Small intestine (tissue), 7 donors: Measurements from ENCODE around the gene SH3PXD2B. TPM values are rescaled to one million over a fixed set of nuclear protein-coding genes. Genes with fewer than 3 reads are reported as not detected.
"Not testable (repeated sequence)": the region's sequence is repeated elsewhere in the genome, so short reads cannot be mapped to it uniquely, and the experiment has no call there.

Source experiments
- DNase-seq, 2 donors: peaks; one replicate each; pipeline versions ENCODE4 v3.0.0 to v3.0.0-alpha.2; 2013
- FAIRE-seq: peaks from 2 replicates; lab custom pipeline; 2012; peaks lifted over from hg19 to GRCh38; lab: Jason Lieb, UNC
- H3K27ac ChIP-seq, 3 donors: one replicate each; pipeline ENCODE4 v1.5.1; 2013; ENCODE audit warnings: low read length in 2 of 3, mild to moderate bottlenecking in 2 of 3, control low read depth in 1 of 3, inconsistent platforms in 1 of 3, low read depth in 1 of 3, moderate library complexity in 1 of 3
- H3K27me3 ChIP-seq, 3 donors: one replicate each; pipeline ENCODE4 v1.6.1; 2013; ENCODE audit warnings: low read length in 3 of 3, inconsistent platforms in 1 of 3; ENCODE audit not compliant: control insufficient read depth in 3 of 3, insufficient read depth in 3 of 3
- H3K36me3 ChIP-seq, 3 donors: one replicate each; pipeline ENCODE4 v1.6.1; 2013; ENCODE audit warnings: low read length in 3 of 3, inconsistent platforms in 1 of 3, low read depth in 1 of 3, mild to moderate bottlenecking in 1 of 3, moderate library complexity in 1 of 3; ENCODE audit not compliant: control insufficient read depth in 3 of 3, insufficient read depth in 2 of 3
- H3K4me1 ChIP-seq, 3 donors: one replicate each; pipeline ENCODE4 v1.6.1; 2013; ENCODE audit warnings: low read length in 2 of 3, inconsistent platforms in 1 of 3, low read depth in 1 of 3, mild to moderate bottlenecking in 1 of 3, moderate library complexity in 1 of 3; ENCODE audit not compliant: control insufficient read depth in 3 of 3, insufficient read depth in 2 of 3
- H3K4me3 ChIP-seq, 3 donors: one replicate each; pipeline ENCODE4 v1.5.1; 2013; ENCODE audit warnings: low read length in 3 of 3, control low read depth in 1 of 3, inconsistent platforms in 1 of 3, low read depth in 1 of 3, mild to moderate bottlenecking in 1 of 3, moderate library complexity in 1 of 3
- H3K9me3 ChIP-seq, 2 donors: one replicate each; pipeline ENCODE4 v1.6.1; 2013; ENCODE audit warnings: low read depth in 1 of 2, low read length in 1 of 2; ENCODE audit not compliant: control insufficient read depth in 2 of 2, insufficient read depth in 1 of 2
- WGBS, 3 donors: extraction: QIAGEN DNeasy Blood & Tissue Kit; methylation state at CpG; one replicate each; pipeline ENCODE4 v1.1.7; 2013; 5-methylcytosine and 5-hydroxymethylcytosine counted together
- polyA plus RNA-seq, 4 donors: library from polyadenylated mRNA; stranded (reverse) in 3 of 4; unstranded in 1 of 4; fragments of 200-250 nt in 3 of 4; fragments of 120-200 nt in 1 of 4; gene quantifications; one replicate each; pipeline versions ENCODE4 v1.2.1 to v1.2.3, GENCODE V29; 2013
- donor health status: healthy with polysubstance abuse.
- donor health status: control.
- donor health status: control.
- donor health status: Bipolar disorder and iron deficiency.
- donor health status: healthy.

Gene SH3PXD2B
- polyA plus RNA-seq, 4 donors, result 1.1 to 11.9 (median 6.5) TPM

DNA sequence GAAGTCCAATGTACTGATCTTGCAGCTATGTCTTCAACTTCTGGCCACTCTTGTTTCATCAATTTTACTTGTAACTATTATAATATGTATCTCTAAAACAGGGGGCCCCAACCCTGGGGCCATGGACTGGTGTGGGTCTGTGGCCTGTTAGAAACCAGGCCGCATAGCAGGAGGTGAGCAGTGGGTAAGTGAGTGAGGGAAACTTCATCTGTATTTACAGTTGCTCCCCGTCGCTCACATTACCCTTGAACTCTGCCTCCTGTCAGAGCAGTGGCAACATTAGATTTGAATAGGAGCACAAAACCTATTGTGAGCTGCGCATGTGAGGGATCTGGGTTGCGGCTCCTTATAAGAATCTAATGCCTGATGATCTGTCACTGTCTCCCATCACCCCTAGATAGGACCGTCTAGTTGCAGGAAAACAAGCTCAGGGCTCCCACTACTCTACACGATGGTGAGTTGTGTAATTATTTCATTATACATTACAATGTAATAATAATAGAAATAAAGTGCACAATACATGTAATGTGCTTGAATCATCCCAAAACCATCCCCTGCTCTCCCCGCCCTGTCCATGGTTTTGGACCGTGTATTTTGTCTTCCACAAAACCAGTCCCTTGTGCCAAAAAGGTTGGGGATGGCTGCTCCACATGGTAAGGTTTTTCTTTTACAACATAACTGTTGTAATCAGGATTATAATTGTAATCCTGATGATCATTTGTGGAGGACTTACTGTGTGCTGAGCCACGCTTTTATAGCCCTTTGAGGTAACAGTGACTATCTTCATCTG is 26.9 kb upstream of the SH3PXD2B start:
- DNase-seq (no peak), FAIRE-seq (no peak)
- H3K36me3 ChIP-seq, result no peaks in the 10 kb centered on the region
- no peak overlapping the region for H3K27ac ChIP-seq
- 79 to 84% (median 81%) methylated on average over 10 of the region's 10 CpGs for WGBS, 3 donors
- no peak overlapping the region for H3K4me3 ChIP-seq
- no peaks in the 10 kb centered on the region for H3K4me1 ChIP-seq
- H3K27me3 ChIP-seq, result no peaks in the 10 kb centered on the region
- no peaks in the 10 kb centered on the region for H3K9me3 ChIP-seq

DNA sequence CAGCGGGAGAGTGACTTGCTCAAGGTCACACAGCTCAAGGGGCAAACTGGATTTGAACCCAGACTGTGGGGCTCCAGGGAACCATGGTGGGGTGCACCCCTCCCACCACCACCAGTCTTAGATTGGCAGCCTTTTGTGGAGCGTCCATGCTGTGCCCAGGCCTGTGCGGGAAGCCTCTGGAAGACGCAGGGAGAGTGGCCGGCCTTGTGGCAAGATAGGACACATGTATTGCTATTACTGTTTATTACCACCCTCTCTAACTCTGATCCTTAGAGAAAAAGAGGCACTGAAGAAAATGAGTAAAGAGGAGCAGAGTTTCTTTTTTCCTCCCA is 25.4 kb upstream of the SH3PXD2B start:
- Histone ChIP-seq H3K4me1 (no peaks in the 10 kb centered on the region), H3K27me3 (no peaks in the 10 kb centered on the region), H3K27ac (no peak overlapping the region), H3K4me3 (no peak overlapping the region), H3K9me3 (no peaks in the 10 kb centered on the region), H3K36me3 (no peaks in the 10 kb centered on the region)
- FAIRE-seq (no peak), DNase-seq (no peak)
- WGBS, 3 donors, result 92 to 96% (median 93%) methylated on average over 5 of the region's 5 CpGs

GRCh38 chr5:172479034-172479783 is 24.9 kb upstream of the SH3PXD2B start:
- 49 to 50% (median 50%) methylated on average over 21 of the region's 21 CpGs for WGBS, 3 donors

GRCh38 chr5:172478695-172479033 is 24.3 kb upstream of the SH3PXD2B start:
- not testable (repeated sequence) for H3K9me3 ChIP-seq, DNase-seq, FAIRE-seq, H3K27ac ChIP-seq, H3K27me3 ChIP-seq, H3K4me1 ChIP-seq, H3K36me3 ChIP-seq, H3K4me3 ChIP-seq
- WGBS, 3 donors, result 56 to 70% (median 69%) methylated on average over 2 to 3 of the region's 3 CpGs

More at GRCh38 chr5:172479034-172479783, 24.9 kb upstream of the SH3PXD2B start:
- no peak overlapping the region for H3K27ac ChIP-seq
- no peak for FAIRE-seq
- DNase-seq, result peak; percentile 92 to 93
- H3K9me3 ChIP-seq, result no peaks in the 10 kb centered on the region
- H3K36me3 ChIP-seq, result no peaks in the 10 kb centered on the region
- no peaks in the 10 kb centered on the region for H3K4me1 ChIP-seq
- no peaks in the 10 kb centered on the region for H3K27me3 ChIP-seq
- no peak overlapping the region for H3K4me3 ChIP-seq

GRCh38 chr5:172478256-172478655 is 23.9 kb upstream of the SH3PXD2B start:
- 46 to 70% (median 57%) methylated on average over 3 of the region's 3 CpGs for WGBS, 3 donors
- FAIRE-seq, result no peak

DNA sequence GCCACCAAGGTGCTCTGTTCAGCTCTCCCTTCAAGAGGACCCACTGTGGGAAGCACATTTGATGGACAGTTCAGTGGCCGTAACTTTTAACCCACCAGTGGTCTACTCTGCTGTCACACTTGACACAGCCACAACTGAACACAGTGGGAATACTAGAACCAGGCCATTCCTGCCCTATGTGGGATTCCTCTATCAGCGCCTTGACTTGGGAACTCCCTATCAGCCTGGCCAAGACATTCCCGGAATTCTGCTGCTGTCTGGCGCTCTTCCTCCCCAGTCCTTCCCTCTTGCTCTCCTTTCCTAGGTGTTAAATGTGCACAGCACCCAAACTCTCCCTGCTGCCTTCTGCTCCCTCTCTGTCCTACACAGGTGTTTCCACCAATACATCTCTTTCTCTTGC is 23.1 kb upstream of the SH3PXD2B start:
- no peak for FAIRE-seq
- no peaks in the 10 kb centered on the region for H3K27me3 ChIP-seq
- H3K4me3 ChIP-seq, result no peak overlapping the region
- H3K27ac ChIP-seq, result no peak overlapping the region
- 67 to 76% (median 73%) methylated on average over 4 of the region's 4 CpGs for WGBS, 3 donors
- H3K9me3 ChIP-seq, result no peaks in the 10 kb centered on the region
- DNase-seq, result no peak
- H3K36me3 ChIP-seq, result no peaks in the 10 kb centered on the region
- no peaks in the 10 kb centered on the region for H3K4me1 ChIP-seq

More at GRCh38 chr5:172478256-172478655, 23.9 kb upstream of the SH3PXD2B start:
- no peak overlapping the region for H3K27ac ChIP-seq
- H3K36me3 ChIP-seq, result no peaks in the 10 kb centered on the region
- H3K27me3 ChIP-seq, result no peaks in the 10 kb centered on the region
- H3K4me3 ChIP-seq, result no peak overlapping the region
- DNase-seq, result no peak
- no peaks in the 10 kb centered on the region for H3K4me1 ChIP-seq
- H3K9me3 ChIP-seq, result no peaks in the 10 kb centered on the region

GRCh38 chr5:172474293-172474692 is 20.0 kb upstream of the SH3PXD2B start:
- no peaks in the 10 kb centered on the region for H3K36me3 ChIP-seq
- no peaks in the 10 kb centered on the region for H3K9me3 ChIP-seq
- DNase-seq (no peak), FAIRE-seq (no peak)
- no peaks in the 10 kb centered on the region for H3K27me3 ChIP-seq
- no peaks in the 10 kb centered on the region for H3K4me1 ChIP-seq
- H3K27ac ChIP-seq, result no peak overlapping the region
- 83 to 90% (median 84%) methylated on average over 7 of the region's 7 CpGs for WGBS, 3 donors
- no peak overlapping the region for H3K4me3 ChIP-seq

DNA sequence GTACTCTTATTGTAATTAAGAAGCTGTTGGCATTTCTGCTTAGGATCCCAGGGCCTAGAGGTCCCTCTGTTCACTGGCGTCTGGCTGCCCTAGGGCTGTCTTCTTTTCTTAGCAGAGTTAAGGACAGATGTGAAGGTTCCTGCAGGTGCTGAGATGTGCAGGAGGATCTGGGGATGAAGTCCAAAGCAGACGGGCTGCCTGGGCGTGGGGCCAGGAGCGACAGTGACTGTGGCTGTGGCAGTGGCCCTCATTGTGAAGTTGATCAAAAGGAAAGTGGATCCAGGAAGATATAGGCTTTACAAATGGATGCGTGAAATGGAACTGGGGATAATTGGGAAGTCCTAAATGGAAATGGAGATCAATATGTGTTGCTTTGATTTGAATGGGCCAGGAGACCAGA is 19.1 kb upstream of the SH3PXD2B start:
- H3K4me1 ChIP-seq, result no peaks in the 10 kb centered on the region
- H3K9me3 ChIP-seq, result no peaks in the 10 kb centered on the region
- H3K27ac ChIP-seq, result no peak overlapping the region
- FAIRE-seq (no peak), DNase-seq (no peak)
- no peak overlapping the region for H3K4me3 ChIP-seq
- no peaks in the 10 kb centered on the region for H3K27me3 ChIP-seq
- H3K36me3 ChIP-seq, result no peaks in the 10 kb centered on the region
- WGBS, 3 donors, result 23 to 69% (median 50%) methylated on average over 5 of the region's 5 CpGs
